ENCODE measurements around the gene PCTP.

PCTP gene

GRCh38 chr17:55750750-55751657 lies at the start of gene PCTP:
TSS of gene PCTP (plus strand) at chr17:55751051. CDS start at chr17:55751104, 53 bp downstream.
- no peaks in the 10 kb centered on the region; the same call in 1 of the 2 replicates for H3K36me3 ChIP-seq (ENCODE audit: insufficient read depth, low read length)
- H3K9ac ChIP-seq (ENCODE audit: low read depth, low read length) = peak within 1 kb of the TSS; percentile 88
- H3K9me3 ChIP-seq (ENCODE audit: control insufficient read depth, insufficient read depth, low read length) = no peaks in the 10 kb centered on the region
- peaks cover 8% of the 10 kb centered on the region; the same call in 1 of the 2 replicates for H3K4me1 ChIP-seq (ENCODE audit: insufficient read depth, low read length)

GRCh38 chr17:55702150-55702549 lies 48.7 kb upstream of the PCTP start:
- Histone ChIP-seq H3K36me3 (ENCODE audit: insufficient read depth, low read length) (no peaks in the 10 kb centered on the region), H3K9me3 (ENCODE audit: control insufficient read depth, insufficient read depth, low read length) (no peaks in the 10 kb centered on the region), H3K9ac (ENCODE audit: low read depth, low read length) (no peak overlapping the region), H3K4me1 (ENCODE audit: insufficient read depth, low read length) (peaks cover 6% of the 10 kb centered on the region; the same call in 1 of the 2 replicates)

GRCh38 chr17:55704401-55704800 lies 46.5 kb upstream of the PCTP start:
- Histone ChIP-seq H3K9me3 (ENCODE audit: control insufficient read depth, insufficient read depth, low read length) (no peaks in the 10 kb centered on the region), H3K36me3 (ENCODE audit: insufficient read depth, low read length) (no peaks in the 10 kb centered on the region), H3K4me1 (ENCODE audit: insufficient read depth, low read length) (peaks cover 14% of the 10 kb centered on the region), H3K9ac (ENCODE audit: low read depth, low read length) (no peak overlapping the region)

- no peaks in the 10 kb centered on the region for H3K36me3 ChIP-seq (ENCODE audit: insufficient read depth, low read length)
- no peak overlapping the region for H3K9ac ChIP-seq (ENCODE audit: low read depth, low read length)
- H3K9me3 ChIP-seq (ENCODE audit: control insufficient read depth, insufficient read depth, low read length) = no peaks in the 10 kb centered on the region
- peaks cover 14% of the 10 kb centered on the region for H3K4me1 ChIP-seq (ENCODE audit: insufficient read depth, low read length)
These were observed 45.0 kb upstream of the PCTP start for GRCh38 chr17:55705847-55706246.

- no peaks in the 10 kb centered on the region for H3K36me3 ChIP-seq (ENCODE audit: insufficient read depth, low read length)
- peaks cover 14% of the 10 kb centered on the region for H3K4me1 ChIP-seq (ENCODE audit: insufficient read depth, low read length)
- H3K9me3 ChIP-seq (ENCODE audit: control insufficient read depth, insufficient read depth, low read length) = no peaks in the 10 kb centered on the region
- H3K9ac ChIP-seq (ENCODE audit: low read depth, low read length) = 0 out of 2 replicates have a peak overlapping the region, but pooled peaks have one; percentile 4
These were observed 43.8 kb upstream of the PCTP start for GRCh38 chr17:55706808-55707773.

GRCh38 chr17:55708175-55708974 lies 42.5 kb upstream of the PCTP start:
- Histone ChIP-seq H3K36me3 (ENCODE audit: insufficient read depth, low read length) (no peaks in the 10 kb centered on the region), H3K9ac (ENCODE audit: low read depth, low read length) (no peak overlapping the region), H3K9me3 (ENCODE audit: control insufficient read depth, insufficient read depth, low read length) (no peaks in the 10 kb centered on the region), H3K4me1 (ENCODE audit: insufficient read depth, low read length) (peaks cover 14% of the 10 kb centered on the region)

GRCh38 chr17:55709440-55709839 lies 41.4 kb upstream of the PCTP start:
- no peak overlapping the region for H3K9ac ChIP-seq (ENCODE audit: low read depth, low read length)
- H3K9me3 ChIP-seq (ENCODE audit: control insufficient read depth, insufficient read depth, low read length) = no peaks in the 10 kb centered on the region
- no peaks in the 10 kb centered on the region for H3K36me3 ChIP-seq (ENCODE audit: insufficient read depth, low read length)
- H3K4me1 ChIP-seq (ENCODE audit: insufficient read depth, low read length) = peaks cover 14% of the 10 kb centered on the region

- Histone ChIP-seq H3K9ac (ENCODE audit: low read depth, low read length) (no peak overlapping the region), H3K36me3 (ENCODE audit: insufficient read depth, low read length) (no peaks in the 10 kb centered on the region), H3K4me1 (ENCODE audit: insufficient read depth, low read length) (peaks cover 14% of the 10 kb centered on the region), H3K9me3 (ENCODE audit: control insufficient read depth, insufficient read depth, low read length) (no peaks in the 10 kb centered on the region)
These were observed 40.9 kb upstream of the PCTP start for GRCh38 chr17:55709984-55710383.

- Histone ChIP-seq H3K9me3 (ENCODE audit: control insufficient read depth, insufficient read depth, low read length) (no peaks in the 10 kb centered on the region), H3K9ac (ENCODE audit: low read depth, low read length) (no peak overlapping the region), H3K36me3 (ENCODE audit: insufficient read depth, low read length) (no peaks in the 10 kb centered on the region), H3K4me1 (ENCODE audit: insufficient read depth, low read length) (peaks cover 14% of the 10 kb centered on the region)
These were observed 40.4 kb upstream of the PCTP start for GRCh38 chr17:55710410-55710809.

- H3K36me3 ChIP-seq (ENCODE audit: insufficient read depth, low read length) = no peaks in the 10 kb centered on the region
- H3K9ac ChIP-seq (ENCODE audit: low read depth, low read length) = no peak overlapping the region
- H3K9me3 ChIP-seq (ENCODE audit: control insufficient read depth, insufficient read depth, low read length) = no peaks in the 10 kb centered on the region
- peaks cover 14% of the 10 kb centered on the region for H3K4me1 ChIP-seq (ENCODE audit: insufficient read depth, low read length)
These were observed 39.9 kb upstream of the PCTP start for GRCh38 chr17:55710829-55711496.

GRCh38 chr17:55717432-55717831 lies 33.4 kb upstream of the PCTP start:
- no peak overlapping the region for H3K9ac ChIP-seq (ENCODE audit: low read depth, low read length)
- no peaks in the 10 kb centered on the region for H3K9me3 ChIP-seq (ENCODE audit: control insufficient read depth, insufficient read depth, low read length)
- no peaks in the 10 kb centered on the region for H3K36me3 ChIP-seq (ENCODE audit: insufficient read depth, low read length)
- peaks cover 6% of the 10 kb centered on the region; the same call in 1 of the 2 replicates for H3K4me1 ChIP-seq (ENCODE audit: insufficient read depth, low read length)

GRCh38 chr17:55717898-55718735 lies 32.7 kb upstream of the PCTP start:
- no peak overlapping the region for H3K9ac ChIP-seq (ENCODE audit: low read depth, low read length)
- no peaks in the 10 kb centered on the region for H3K9me3 ChIP-seq (ENCODE audit: control insufficient read depth, insufficient read depth, low read length)
- H3K36me3 ChIP-seq (ENCODE audit: insufficient read depth, low read length) = no peaks in the 10 kb centered on the region
- H3K4me1 ChIP-seq (ENCODE audit: insufficient read depth, low read length) = peaks cover 7% of the 10 kb centered on the region; the same call in 1 of the 2 replicates

Data from ES-I3 (cell line).